Activated CD8-positive, alpha-beta memory T cell treated with anti-CD3 and anti-CD28 coated beads, Interleukin-2, amount 50 U/mL, for 1 hour (primary cell): ENCODE results near the gene S100A12.
"Not testable (repeated sequence)": the region's sequence is repeated elsewhere in the genome, so short reads cannot be mapped to it uniquely, and the experiment has no call there.

Source experiments
- DNase-seq: peaks from one replicate; pipeline ENCODE4 v3.0.0-alpha.2; 2020; ENCODE audit errors: extremely low read depth

Gene S100A12

DNA sequence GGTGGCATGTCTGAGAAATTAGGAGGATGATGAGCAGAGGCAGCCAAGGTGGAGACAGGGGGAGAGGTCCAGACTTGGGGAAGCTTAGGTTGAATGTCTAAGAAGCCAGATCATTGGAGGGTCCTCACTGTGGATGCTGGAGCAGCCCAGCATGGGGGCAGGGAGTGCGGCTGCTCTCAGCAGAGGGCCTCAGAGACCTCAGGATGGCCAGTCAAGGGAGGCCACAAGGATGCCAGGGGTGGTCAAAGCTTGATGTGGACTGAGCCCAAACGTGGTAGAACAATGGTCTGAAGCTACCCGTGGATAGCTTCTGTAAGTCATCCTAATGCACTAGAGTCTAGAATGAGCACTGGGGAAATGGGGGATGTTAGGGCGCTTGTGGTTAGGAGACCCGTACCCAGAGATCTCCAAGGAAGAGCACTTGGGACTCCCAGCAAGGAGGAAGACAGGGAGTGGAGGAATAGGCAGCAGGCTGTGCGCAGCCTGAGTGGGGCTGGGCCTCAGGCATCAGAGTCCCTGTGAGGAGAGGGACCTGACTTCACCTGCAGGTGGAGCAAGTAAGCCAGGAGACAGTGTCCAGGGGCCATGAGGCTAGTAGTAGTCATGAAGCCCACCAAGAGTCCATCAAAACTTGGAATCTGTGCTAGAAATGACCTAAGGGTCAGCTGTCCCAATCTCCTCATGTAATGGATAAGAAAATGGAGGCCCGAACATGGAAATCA is 22.0 kb downstream of the S100A12 start:
- DNase-seq = no peak

DNA sequence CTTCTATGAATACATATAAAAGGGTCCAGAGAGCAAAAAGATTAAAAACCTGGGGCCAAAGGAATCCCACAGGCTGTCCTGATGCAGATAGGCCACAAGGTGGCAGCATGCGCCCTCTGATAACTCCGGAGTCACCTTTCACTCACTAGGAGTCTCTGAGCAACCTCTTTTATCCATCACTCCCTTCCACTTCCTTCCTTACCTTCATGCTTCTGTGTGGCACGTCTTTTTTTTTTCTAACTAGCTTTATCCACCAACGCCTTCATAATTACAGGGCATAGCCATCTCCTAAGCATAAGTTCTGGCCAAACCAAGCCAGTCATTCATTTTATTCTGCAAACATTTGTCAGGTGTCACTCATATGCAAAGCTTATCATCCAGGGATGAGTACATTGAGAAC is 22.9 kb downstream of the S100A12 start:
- DNase-seq = peak; percentile 21

DNA sequence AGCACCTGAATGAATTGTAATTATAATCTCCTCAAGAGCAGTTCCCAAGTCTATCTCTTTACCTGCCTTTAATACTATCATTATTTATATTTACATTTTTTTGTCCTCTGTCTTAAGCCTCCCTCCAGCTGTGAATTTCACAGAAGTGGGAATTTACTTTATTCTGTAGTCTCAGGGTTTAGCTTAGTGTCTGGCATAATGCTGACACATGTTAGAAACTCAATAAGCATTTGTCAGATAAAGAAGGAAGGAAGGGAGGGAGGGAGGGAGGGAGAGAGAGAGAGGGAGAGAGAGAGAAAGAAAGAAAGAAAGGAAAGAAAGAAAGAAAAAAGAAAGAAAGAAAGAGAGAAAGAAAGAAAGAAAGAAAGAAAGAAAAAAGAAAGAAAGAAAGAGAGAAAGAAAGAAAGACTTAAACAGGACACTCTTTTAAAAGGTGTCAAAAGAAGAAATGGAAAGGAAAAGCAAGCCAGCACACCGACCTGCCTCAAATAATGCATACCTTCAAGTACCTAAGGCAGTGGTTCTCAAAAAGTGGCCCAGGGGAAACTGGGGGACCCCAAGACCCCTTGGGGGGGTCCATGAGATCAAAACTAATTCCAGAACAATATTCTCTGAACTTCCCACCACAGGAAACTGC is 25.0 kb downstream of the S100A12 start:
- no peak for DNase-seq

DNA sequence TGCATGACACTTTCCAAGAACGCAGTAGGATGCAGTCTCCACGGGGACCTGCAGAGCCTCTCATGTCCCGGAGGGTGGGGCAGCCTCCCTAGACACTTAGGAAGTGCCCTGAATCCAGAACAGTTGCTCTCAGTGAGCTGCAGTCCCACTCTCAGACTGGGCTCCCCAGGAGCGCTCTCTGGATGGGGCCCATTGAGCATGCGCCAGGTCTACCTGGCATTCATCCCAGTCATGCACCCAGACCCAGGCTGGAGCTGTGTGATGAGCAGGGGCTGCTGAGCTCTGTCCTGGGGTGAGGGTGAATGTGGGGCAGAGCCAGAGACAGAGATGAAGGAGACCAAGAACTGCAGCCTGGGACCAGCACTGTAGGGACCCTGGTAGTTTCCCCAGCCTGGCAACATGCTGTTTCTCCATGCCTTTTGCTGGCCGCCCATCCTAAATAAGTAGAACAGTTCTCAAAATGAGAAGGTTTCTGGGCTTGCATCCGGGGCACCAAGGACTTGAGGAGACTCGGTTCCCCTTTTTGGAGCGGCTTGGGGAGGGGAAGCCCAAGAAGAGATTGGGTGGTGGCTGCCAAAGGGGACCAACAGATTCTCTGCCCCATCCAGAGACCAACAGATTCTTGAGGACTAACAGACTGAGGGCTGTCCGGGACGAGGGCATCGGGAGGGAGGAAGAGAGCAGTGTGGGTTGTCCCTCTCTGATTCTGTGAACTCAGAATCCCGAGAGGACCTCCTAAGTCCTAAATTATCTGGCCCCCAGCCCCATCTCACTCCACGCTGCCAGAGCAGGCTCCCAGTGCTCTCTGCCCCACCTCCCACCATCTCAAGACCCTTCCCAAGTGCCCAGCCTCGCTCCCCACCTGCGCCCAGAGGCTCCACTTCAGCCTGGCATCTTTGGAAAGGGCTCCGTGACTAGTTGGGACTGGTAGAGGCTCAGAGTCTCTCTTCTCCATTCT is 25.8 kb downstream of the S100A12 start:
- no peak for DNase-seq

DNA sequence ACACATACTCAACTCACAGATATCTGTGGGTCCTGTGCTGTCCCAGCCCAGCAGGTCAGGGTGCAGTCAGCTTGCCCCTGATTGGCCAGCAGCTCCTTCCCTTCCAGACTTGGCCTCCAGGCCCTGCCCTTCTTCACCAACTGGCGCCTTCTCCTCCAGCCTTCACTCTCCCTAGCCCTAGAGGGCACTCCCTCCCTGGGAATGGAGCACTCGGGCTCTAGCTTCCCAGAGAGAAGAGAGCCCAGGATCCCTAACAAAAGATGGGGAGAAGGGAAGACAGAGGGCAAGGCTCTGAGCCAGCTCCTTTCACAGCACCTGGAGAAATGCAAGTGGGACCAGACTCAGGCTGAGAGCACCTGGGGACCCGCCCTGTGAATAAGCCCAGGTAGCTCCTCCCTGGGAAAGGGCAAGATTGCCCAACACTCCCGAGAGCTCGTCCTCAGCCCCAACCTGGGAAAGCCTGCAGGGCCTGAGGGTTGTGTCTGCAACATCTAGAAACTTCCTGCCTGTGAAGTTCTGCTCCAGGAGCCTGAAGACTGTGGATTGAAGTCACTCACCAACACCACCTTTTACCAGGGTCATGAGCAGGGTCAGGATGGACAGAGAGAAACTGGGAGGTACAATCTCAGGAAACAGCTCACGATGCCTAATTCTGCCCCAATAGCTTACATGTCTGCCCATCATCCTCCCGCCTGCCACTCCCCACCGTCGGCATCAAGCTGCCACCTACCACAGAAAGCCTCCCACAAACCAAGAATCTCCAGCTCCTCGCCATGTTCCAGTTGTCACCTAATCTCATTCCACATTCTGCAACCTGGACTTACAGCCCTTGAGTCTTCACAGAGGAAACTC is 26.7 kb downstream of the S100A12 start, which contains the start of gene PGLYRP4:
Gene PGLYRP4, minus strand, starts transcription at position 331 of the 852 bp plus-strand sequence. CDS start 909 bp downstream, outside the sequence.
- DNase-seq = no peak

DNA sequence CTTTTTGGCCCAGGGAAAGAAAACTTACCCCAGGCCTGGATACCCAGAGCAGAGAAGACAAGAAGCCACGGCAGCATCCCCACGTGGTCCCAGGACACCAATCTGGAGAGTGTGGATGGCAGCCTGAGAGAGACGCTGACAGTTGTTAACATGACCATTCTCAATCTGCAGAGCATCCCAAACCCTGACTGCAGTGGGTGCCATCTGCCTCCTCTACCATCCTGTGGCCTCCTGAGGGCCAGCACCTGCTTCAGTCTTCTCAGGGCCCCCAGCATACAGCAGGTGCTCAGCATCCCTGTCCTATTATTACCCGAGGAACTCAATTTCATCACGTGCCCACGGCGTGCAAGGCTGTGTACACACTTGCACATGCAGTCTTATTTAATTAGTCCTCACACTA is 27.6 kb downstream of the S100A12 start:
- DNase-seq = no peak

DNA sequence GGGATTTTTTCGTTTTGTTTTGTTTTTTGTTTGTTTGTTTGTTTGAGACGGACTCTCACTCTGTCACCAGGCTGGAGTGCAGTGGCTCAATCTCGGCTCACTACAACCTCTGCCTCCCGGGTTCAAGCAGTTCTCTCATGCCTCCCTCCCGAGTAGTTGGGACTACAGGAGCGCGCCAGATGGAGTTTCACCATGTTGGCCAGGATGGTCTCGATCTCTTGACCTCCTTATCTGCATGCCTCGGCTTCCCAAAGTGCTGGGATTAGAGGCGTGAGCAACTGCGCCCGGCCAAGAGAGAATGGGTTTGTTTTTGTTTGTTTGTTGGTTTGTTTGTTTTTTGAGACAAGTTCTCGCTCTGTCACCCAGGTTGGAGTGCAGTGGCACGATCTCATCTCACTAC is 28.4 kb downstream of the S100A12 start:
- DNase-seq = not testable (repeated sequence)

DNA sequence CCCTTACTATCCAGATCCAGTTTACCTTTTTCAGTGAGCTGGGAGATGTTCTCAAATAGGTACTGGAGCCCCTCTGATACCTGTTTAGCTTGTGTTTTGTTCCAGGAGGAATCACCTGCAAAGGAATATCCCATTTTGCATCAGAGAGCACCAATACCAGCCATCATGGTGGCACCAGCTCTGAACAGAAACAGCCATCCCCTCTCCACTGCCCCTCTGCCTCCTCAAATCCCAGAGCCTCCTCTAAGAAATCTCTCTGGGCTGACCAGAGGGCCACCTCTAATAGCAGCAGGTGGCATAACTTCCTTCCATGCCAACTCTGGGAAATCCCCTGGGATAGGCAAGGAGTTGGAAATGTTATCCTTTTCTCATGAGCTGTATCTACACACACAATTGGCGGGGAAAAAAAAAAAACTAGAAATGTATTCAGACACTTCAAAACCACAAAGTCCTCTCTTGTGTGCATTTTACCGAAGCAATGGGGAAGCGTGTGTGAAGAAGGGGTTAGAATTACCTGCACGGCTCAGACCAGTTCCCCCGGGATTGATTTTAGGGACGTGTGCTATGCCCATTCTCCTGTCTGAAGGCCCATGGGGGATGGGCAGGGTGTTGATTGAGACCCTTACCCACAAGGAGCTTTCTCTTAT is 29.2 kb downstream of the S100A12 start:
- DNase-seq = no peak

DNA sequence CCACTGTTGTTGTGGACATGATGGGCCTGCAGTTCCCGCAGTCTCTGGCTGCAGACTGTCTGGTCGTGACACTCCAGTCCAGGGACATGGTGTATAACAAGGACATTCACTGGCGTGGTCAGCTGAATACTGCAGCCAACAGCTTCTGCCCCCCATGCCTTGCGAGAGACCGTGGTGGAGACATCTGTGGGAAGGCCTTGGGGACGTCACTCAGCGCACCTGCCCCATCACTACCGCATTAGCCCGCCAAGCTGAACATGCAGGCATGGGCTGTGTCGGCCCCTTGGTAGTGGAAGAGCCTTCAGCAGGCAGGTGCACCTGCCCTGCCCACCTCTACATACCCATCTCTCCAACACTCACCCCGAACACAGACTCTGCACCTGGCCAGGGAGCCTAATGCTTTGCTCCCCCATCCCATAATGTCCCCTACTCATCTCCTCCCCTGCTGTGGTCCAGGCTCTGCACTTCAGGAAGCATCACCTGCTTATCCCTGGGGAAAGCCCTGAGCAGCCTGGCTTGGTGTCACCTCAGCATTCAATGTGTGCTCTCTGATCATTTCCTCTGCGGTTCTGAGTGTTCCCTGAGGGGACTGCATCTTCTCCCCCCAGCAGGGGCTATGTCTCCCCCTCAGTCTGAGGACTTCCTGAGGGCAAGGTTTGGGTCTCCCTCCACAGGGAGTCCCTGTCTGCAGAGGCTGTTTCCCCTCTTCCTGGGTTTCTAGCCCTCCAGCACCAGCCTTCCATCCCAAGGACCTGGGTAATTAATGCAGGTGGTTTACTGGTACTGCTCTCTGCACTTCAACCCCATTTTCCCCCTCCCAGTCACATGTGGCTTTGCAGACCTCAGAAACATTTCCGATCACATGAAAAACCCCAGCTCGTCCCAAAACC is 30.0 kb downstream of the S100A12 start:
- DNase-seq = no peak

DNA sequence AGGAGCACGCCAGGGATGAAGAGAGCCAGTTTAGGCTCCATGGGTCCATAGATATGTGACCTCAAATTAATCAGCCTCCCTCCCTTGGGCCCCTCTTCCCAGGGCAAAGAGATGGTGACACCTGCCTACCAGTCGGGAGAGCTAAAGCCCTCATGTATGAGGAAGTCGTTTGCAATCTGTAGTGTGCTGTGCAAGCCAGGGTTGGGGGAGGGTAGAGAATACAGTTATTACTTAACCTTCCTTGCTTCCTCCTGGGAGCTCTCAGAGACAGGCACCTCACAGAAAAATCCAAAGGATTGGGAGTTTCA is 30.7 kb downstream of the S100A12 start:
- DNase-seq = no peak

DNA sequence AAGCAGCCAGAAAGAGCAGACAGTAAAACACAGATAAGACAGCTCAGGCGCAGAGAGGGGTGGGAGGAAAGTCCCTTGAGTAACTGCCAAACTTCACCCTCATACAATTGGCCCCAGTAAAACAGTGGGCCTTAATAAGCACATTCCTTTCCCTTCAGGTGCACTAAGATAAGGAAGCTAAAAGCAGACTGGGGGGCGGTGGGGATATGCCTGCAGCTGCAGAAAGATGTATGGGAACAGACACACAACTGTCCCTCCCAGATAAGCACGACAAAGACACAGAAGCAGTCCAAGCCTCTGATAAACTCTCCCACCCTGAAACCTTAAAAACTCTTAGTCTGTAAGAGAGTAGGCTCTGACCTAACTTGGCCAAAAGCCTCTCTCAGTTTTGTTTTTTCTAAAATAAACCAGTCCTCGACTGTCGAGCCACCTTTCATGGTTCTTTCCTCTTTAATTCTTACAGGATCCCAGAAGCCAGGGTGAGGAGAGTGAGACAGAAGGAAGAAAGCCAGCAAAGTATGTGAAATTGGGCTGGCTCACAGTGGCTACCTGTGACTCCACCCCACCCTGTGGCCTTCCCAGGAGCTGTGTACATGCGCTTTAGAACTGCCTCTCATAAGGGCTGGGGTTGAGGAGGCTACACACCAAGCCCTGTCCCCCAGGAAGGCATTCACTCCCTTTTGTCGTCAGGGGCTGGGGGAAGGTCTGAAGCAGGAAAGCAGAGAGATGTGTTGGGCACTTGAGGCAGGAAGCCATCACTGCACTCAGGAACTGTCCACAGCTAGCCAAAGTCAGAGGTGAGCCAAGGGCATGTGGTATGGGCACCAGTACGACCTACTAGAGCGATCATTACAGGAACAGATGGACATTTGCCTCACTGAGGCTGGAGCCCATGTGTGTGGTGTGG is 31.4 kb downstream of the S100A12 start:
- no peak for DNase-seq

DNA sequence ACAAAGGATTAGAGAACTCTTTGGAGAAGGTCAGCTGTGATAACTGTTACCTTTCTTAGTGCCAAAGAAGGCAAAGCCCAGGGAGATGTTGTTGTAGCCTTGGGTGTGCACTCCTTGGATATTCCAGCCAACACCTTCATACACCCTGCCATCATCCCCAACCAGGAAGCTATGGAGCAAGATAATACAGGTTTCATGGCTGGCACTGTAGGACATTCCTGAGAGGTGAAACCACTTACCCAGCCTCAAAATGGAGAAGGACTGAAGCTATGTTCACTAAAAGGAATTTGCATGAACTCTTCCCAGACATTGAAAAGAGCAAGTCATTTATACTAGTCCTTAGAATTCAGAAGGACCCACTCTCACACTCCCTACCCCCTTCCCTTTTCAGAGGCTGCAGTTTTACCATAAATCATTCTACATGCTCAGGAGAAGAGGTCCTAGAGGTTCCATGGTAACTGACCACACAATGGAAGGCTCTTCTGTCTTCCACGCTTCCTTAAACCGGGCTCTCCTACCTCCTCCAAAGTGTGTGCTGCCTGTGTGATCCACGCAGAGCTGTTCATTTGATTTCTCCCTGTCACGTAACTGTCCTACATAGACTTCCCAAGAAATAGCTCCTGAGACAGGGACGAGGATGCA is 32.3 kb downstream of the S100A12 start:
- no peak for DNase-seq

DNA sequence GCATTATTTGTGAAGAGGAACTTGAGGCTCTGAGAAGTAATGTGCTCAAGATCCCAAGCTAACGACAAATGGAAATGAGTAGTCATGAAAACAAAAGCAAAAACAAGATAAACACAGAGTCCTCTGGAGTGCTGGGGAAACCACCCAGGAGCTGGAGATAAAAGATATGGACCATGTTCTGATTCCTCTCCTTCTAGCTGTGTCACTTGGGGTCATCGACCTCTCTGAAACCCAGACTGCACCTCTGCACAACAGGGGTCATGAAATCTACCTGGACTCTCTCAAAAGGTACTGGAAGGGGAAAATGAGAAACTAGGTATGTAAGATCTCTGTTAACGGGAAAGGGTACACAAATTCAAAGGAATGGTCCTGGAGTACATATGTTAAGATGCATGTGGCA is 33.2 kb downstream of the S100A12 start:
- no peak for DNase-seq

DNA sequence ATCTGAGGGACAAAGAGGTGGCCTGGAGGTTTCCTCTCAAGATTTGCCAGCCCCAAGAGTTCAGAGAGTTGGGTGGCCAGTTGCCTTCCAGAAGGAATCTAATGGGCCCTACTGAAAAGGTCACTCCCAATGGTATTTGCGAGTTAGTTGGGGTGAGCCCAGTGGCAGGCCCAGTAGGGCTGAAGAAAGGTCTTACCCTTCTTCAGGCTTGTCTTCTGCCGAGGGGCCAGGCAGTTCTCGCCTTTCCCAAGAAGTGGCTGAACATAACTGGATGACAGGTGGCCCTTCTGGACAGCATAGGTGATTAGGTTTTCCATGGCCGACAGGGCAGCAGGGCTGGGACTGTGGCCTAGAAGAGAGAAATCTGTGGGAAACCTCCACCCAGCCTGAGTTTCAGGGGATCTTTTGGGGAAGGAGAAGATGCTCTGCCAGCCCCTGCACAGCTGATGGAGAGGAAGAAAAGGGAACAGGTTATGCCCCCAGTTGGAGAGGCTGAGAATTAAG is 33.9 kb downstream of the S100A12 start:
- no peak for DNase-seq

DNA sequence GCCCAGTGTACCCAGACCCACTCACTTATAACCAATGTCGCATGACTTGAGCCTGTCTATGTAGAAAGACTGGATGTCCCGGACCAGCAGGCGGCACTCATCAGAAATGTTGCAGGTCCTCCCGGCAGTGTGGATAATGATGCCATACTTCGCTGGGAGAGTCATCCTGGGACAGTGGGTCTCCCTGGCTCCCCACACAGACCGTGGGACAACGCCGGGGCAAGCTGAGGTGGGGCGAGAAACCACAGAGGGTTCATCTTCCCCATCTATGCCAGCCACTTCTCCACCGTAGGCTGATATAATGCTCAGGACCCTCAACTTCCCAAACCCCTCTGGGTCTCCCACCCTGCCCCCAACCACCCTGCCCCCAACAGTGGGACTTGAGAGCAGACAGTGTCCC is 35.1 kb downstream of the S100A12 start:
- DNase-seq = no peak

DNA sequence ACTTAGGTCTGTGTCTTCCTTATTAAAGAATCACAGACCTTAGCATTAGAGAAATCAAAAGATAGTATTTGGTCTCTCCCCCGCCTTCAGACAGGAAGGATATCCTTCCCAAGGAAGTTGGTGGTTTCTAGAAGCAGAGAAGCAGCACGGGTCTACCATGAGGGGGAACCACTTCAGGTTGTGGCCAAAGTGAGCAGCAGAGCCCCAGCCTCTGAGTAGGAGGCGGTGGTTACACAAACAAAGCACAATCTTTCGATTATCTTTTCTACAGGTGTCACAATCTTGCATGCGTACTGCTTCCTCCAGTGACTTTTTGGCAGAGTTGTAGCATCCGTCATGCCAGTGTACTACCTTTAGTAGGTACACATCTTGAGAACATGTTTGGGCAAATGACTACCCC is 35.6 kb downstream of the S100A12 start:
- no peak for DNase-seq

DNA sequence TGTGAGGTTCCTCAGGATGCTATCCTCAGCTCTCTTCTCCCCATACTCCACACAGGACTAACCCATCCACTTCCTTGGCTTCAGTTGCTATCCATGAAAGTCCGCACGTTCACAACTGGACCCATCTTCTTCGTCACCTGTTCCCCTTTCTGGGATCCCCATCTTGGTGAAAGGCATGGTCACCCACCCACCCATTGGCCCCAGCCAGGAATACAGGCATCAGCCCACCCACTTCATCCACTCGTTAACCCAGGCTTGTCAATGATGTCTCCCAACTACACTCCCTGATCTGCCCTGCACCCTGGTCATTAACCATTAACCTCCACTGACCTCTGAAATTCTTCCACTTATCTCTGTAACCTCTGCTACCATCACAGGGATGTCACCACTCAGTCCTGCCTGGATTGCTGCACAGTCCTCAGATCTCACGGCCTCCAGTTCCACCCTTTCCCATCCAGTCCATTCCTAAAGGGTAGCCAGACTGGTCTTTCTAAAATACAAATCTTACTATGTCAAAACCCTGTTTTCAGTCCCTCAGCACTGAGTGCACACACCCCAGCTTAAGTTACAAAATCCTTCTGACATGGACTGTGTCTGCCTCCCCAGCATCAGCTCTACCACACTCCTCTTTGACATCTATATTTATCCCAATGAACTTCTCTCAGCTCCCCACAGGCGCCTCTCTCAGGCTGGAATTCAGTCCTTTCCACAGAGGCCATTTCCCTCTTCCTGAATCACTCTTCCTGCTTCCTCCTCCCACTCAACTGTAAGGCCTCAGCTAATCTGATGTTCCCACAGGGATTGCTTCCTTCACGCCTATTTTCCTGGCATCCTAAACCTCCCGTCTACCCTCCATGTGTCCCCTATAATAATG is 37.2 kb downstream of the S100A12 start:
- DNase-seq = no peak
